GM10847 (cell line): ENCODE data around the gene IRS4.

Source experiments
- POLR2A ChIP-seq: IDR thresholded peaks from 2 replicates; pipeline ENCODE4 v1.6.1; 2011; ENCODE audit not compliant: insufficient read length; ENCODE audit errors: extremely low read depth

The IRS4 gene

GRCh38 chrX:108701633-108702032, 34.7 kb downstream of the IRS4 start:
- no peak for TF ChIP-seq POLR2A

- no peak for TF ChIP-seq POLR2A
These were observed 37.0 kb downstream of the IRS4 start for GRCh38 chrX:108699368-108699767.

- TF ChIP-seq POLR2A, result no peak
These were observed 39.7 kb downstream of the IRS4 start for GRCh38 chrX:108696690-108697089.
